ENCODE data around the gene BMP10. TPM values are rescaled to one million over a fixed set of nuclear protein-coding genes. Genes with fewer than 3 reads are reported as not detected.

Gene BMP10
- total RNA-seq, 1 experiment from 2014 or later = not detected

DNA sequence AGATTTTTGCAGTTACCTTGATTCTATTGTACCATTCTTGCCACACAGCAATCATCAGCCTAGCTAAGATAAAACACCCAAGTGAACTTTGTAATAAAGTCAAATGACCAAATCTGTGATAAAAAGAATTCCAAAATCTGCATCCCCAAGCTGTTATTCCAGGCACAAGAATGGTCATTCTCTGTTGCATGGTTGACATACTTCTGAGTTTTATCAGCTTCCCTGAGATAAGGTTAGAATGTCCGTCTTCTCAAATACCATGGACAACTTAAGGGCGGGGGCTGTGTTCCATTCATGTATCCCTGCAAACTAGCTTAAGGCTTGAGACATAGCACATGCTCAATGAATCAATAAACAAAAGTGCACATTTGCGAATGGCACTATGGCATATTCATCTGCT lies 8.1 kb upstream of the BMP10 start:
- Histone ChIP-seq H2BK120ac (ENCODE audit: low read depth, low read length, poor library complexity, severe bottlenecking) (no peak overlapping the region), H4K91ac (ENCODE audit: insufficient read length, low read depth, low read length) (no peak overlapping the region), H3K27me3 (ENCODE audit: insufficient read depth, low read length) (no peaks in the 10 kb centered on the region), H3K23ac (ENCODE audit: insufficient read length, low read depth, low read length) (no peak overlapping the region), H3K79me2 (ENCODE audit: insufficient read depth, low read length) (no peaks in the 10 kb centered on the region), H3K9ac (ENCODE audit: extremely low read depth, insufficient read length, low read length) (no peak overlapping the region), H3K4ac (ENCODE audit: low read depth, low read length) (no peak overlapping the region), H4K5ac (ENCODE audit: insufficient read length, low read depth, low read length) (no peak overlapping the region), H3K4me1 (ENCODE audit: insufficient read depth, low read length) (no peaks in the 10 kb centered on the region), H4K8ac (replicated peaks; ENCODE audit: insufficient read length, low read depth, low read length) (no peak overlapping the region), H2BK20ac (ENCODE audit: low read depth, low read length, poor library complexity, severe bottlenecking) (no peak overlapping the region), H3K4me2 (ENCODE audit: insufficient read depth, insufficient read length, low read length) (no peak overlapping the region), H3K23me2 (ENCODE audit: insufficient read length, low read depth, low read length, poor library complexity, severe bottlenecking) (no peaks in the 10 kb centered on the region), H2AK5ac (ENCODE audit: insufficient read length, low read length) (no peak overlapping the region), H3K56ac (ENCODE audit: insufficient read length, low read depth, low read length) (no peak overlapping the region), H4K20me1 (ENCODE audit: control insufficient read depth, insufficient read depth, insufficient read length) (no peaks in the 10 kb centered on the region), H3K27ac (ENCODE audit: insufficient read length, low read depth, low read length) (no peak overlapping the region), H3K14ac (ENCODE audit: insufficient read depth, low read length) (no peak overlapping the region), H3T11ph (ENCODE audit: low read length) (no peak overlapping the region), H2BK12ac (ENCODE audit: insufficient read length, low read depth, low read length) (no peak overlapping the region), H3K9me3 (ENCODE audit: control insufficient read depth, low read depth, low read length) (no peaks in the 10 kb centered on the region), H2BK5ac (ENCODE audit: insufficient read length, low read length) (no peak overlapping the region), H2AFZ (ENCODE audit: low read length) (no peak overlapping the region), H3K18ac (ENCODE audit: insufficient read length, low read depth, low read length) (no peak overlapping the region), H3K79me1 (ENCODE audit: insufficient read depth, low read depth, low read length, poor library complexity, severe bottlenecking) (no peaks in the 10 kb centered on the region), H2BK15ac (ENCODE audit: low read depth, low read length) (no peak overlapping the region)
- no peak overlapping the region for H3K4me3 Mint-ChIP-seq
- TF ChIP-seq, protein P1, sequence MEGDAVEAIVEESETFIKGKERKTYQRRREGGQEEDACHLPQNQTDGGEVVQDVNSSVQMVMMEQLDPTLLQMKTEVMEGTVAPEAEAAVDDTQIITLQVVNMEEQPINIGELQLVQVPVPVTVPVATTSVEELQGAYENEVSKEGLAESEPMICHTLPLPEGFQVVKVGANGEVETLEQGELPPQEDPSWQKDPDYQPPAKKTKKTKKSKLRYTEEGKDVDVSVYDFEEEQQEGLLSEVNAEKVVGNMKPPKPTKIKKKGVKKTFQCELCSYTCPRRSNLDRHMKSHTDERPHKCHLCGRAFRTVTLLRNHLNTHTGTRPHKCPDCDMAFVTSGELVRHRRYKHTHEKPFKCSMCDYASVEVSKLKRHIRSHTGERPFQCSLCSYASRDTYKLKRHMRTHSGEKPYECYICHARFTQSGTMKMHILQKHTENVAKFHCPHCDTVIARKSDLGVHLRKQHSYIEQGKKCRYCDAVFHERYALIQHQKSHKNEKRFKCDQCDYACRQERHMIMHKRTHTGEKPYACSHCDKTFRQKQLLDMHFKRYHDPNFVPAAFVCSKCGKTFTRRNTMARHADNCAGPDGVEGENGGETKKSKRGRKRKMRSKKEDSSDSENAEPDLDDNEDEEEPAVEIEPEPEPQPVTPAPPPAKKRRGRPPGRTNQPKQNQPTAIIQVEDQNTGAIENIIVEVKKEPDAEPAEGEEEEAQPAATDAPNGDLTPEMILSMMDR (conservative IDR thresholded peaks at IDR 0.05) = no peak
- WGBS (ENCODE audit: extremely low coverage, insufficient read length, low lambda C conversion rate) = no CpG with 5 or more reads among the region's 3 CpGs
- no peaks in the 10 kb centered on the region for H3K9me3 Mint-ChIP-seq
- no peaks in the 10 kb centered on the region; the same call in none of the 2 replicates for H3K27me3 Mint-ChIP-seq (ENCODE audit: low read depth)
- no peak overlapping the region for H3K27ac Mint-ChIP-seq
- H3K4me1 Mint-ChIP-seq = no peaks in the 10 kb centered on the region
- H3K36me3 Mint-ChIP-seq (ENCODE audit: insufficient read depth in 1 of 3, low read depth in 3 of 3) = no peaks in the 10 kb centered on the region
- no peak for DNase-seq

Data from H9 (cell line).